Measurements from ENCODE around the gene SH3BP2. TPM values are rescaled to one million over a fixed set of nuclear protein-coding genes. Genes with fewer than 3 reads are reported as not detected.
"Not testable (repeated sequence)": the region's sequence is repeated elsewhere in the genome, so short reads cannot be mapped to it uniquely, and the experiment has no call there.

SH3BP2 gene
- polyA plus RNA-seq, 1 donor from 2014 or later, result 87.9 TPM

DNA sequence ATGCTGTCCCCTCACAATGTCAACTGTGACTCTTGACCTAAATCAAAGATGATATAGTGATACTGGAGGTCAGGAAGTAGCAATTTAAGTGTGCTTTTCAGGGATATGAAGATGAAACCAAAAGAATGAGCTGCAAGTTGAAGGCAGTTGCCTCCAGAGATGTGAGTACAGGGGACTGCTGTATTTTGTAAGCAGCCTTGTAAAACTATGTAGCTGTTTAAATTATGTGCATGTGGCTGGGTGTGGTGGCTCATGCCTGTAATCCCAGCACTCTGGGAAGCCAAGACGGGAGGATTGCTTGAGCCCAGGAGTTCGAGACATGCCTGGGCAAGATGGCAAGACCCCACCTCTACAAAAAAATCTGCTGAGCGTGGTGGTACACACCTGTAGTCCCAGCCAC, 21.6 kb upstream of the SH3BP2 start:
- Histone ChIP-seq H3K4me2 (ENCODE audit: low read length) (no peak overlapping the region), H3K9me3 (ENCODE audit: low read length) (no peaks in the 10 kb centered on the region), H3K4me3 (ENCODE audit: low read length) (no peak overlapping the region), H3K79me2 (replicated peaks; ENCODE audit: insufficient read depth, low read length) (no peaks in the 10 kb centered on the region), H3K9me2 (ENCODE audit: insufficient read depth, low read length) (no peaks in the 10 kb centered on the region), H3K27me3 (ENCODE audit: insufficient read depth, low read depth, low read length) (no peaks in the 10 kb centered on the region), H4K20me1 (ENCODE audit: insufficient read depth) (no peaks in the 10 kb centered on the region), H3F3A (ENCODE audit: insufficient read depth, low read length, poor library complexity, severe bottlenecking) (no peaks in the 10 kb centered on the region), H3K36me3 (ENCODE audit: insufficient read depth, low read length) (no peaks in the 10 kb centered on the region), H3K9ac (ENCODE audit: low read length) (no peak overlapping the region), H3K27ac (ENCODE audit: low read length) (no peak overlapping the region), H2AFZ (ENCODE audit: low read depth, low read length) (no peak overlapping the region)
- no peak for TF ChIP-seq RAD21 (conservative IDR thresholded peaks at IDR 0.05)
- TF ChIP-seq TAF1 (IDR thresholded peaks at IDR 0.05; ENCODE audit: low read depth), result no peak

DNA sequence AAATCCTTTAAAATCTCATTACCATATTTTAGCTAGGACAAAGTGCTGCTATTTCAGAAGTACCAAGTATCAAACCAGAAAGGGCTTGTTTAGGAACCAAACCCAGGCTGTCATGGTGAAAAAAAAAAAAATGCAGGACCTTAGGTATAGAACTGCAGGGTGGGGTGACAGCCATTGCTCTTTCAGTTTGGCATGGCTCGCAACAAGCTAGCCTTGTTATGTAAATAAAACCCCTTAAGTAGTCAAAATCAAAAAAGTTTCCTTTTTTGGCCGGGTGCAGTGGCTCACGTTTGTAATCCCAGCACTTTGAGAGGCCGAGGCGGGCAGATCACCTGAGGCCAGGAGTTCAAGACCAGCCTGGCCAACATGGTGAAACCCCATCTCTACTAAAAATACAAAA, 12.2 kb upstream of the SH3BP2 start:
- H2AFZ ChIP-seq (ENCODE audit: low read depth, low read length); H3K9me2 ChIP-seq (ENCODE audit: insufficient read depth, low read length); H3K36me3 ChIP-seq (ENCODE audit: insufficient read depth, low read length); H4K20me1 ChIP-seq (ENCODE audit: insufficient read depth); H3F3A ChIP-seq (ENCODE audit: insufficient read depth, low read length, poor library complexity, severe bottlenecking); H3K4me3 ChIP-seq (ENCODE audit: low read length); H3K9ac ChIP-seq (ENCODE audit: low read length); H3K79me2 ChIP-seq (replicated peaks; ENCODE audit: insufficient read depth, low read length); H3K9me3 ChIP-seq (ENCODE audit: low read length); H3K4me2 ChIP-seq (ENCODE audit: low read length); H3K27me3 ChIP-seq (ENCODE audit: insufficient read depth, low read depth, low read length); H3K27ac ChIP-seq (ENCODE audit: low read length): not testable (repeated sequence)

DNA sequence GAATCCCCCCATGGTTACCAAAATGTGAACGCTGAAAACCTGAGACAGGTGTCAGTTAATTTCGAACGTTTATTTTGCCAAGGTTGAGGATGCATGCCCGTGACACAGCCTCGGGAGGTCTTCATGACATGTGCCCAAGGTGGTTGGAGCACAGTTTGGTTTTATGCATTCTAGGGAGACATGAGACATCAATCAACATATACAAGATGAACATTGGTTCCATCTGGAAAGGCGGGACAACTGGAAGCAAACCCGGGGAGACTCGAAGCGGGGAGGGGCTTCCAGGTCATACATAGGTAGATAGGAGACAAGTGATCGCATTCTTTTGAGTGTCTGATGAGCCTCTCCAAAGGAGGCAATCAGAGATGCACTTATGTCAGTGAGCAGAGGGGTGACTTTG, 11.0 kb upstream of the SH3BP2 start:
- Histone ChIP-seq H3K79me2 (replicated peaks; ENCODE audit: insufficient read depth, low read length) (no peaks in the 10 kb centered on the region), H4K20me1 (ENCODE audit: insufficient read depth) (no peaks in the 10 kb centered on the region), H2AFZ (ENCODE audit: low read depth, low read length) (no peak overlapping the region), H3K27me3 (ENCODE audit: insufficient read depth, low read depth, low read length) (no peaks in the 10 kb centered on the region), H3F3A (ENCODE audit: insufficient read depth, low read length, poor library complexity, severe bottlenecking) (no peaks in the 10 kb centered on the region), H3K9ac (ENCODE audit: low read length) (no peak overlapping the region), H3K9me3 (ENCODE audit: low read length) (no peaks in the 10 kb centered on the region), H3K9me2 (ENCODE audit: insufficient read depth, low read length) (no peaks in the 10 kb centered on the region), H3K4me3 (ENCODE audit: low read length) (no peak overlapping the region), H3K36me3 (ENCODE audit: insufficient read depth, low read length) (no peaks in the 10 kb centered on the region), H3K27ac (ENCODE audit: low read length) (no peak overlapping the region), H3K4me2 (ENCODE audit: low read length) (no peak overlapping the region)
- TF ChIP-seq, protein P1, sequence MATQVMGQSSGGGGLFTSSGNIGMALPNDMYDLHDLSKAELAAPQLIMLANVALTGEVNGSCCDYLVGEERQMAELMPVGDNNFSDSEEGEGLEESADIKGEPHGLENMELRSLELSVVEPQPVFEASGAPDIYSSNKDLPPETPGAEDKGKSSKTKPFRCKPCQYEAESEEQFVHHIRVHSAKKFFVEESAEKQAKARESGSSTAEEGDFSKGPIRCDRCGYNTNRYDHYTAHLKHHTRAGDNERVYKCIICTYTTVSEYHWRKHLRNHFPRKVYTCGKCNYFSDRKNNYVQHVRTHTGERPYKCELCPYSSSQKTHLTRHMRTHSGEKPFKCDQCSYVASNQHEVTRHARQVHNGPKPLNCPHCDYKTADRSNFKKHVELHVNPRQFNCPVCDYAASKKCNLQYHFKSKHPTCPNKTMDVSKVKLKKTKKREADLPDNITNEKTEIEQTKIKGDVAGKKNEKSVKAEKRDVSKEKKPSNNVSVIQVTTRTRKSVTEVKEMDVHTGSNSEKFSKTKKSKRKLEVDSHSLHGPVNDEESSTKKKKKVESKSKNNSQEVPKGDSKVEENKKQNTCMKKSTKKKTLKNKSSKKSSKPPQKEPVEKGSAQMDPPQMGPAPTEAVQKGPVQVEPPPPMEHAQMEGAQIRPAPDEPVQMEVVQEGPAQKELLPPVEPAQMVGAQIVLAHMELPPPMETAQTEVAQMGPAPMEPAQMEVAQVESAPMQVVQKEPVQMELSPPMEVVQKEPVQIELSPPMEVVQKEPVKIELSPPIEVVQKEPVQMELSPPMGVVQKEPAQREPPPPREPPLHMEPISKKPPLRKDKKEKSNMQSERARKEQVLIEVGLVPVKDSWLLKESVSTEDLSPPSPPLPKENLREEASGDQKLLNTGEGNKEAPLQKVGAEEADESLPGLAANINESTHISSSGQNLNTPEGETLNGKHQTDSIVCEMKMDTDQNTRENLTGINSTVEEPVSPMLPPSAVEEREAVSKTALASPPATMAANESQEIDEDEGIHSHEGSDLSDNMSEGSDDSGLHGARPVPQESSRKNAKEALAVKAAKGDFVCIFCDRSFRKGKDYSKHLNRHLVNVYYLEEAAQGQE (IDR thresholded peaks at IDR 0.05; ENCODE audit: borderline replicate concordance), result no peak
- TF ChIP-seq POLR2AphosphoS5 (IDR thresholded peaks at IDR 0.05) (no peak), SMC3 (conservative IDR thresholded peaks at IDR 0.05; ENCODE audit: poor library complexity) (no peak), TAF1 (IDR thresholded peaks at IDR 0.05; ENCODE audit: low read depth) (no peak), MXI1 (conservative IDR thresholded peaks at IDR 0.05; ENCODE audit: poor library complexity, severe bottlenecking) (no peak), EP300 (conservative IDR thresholded peaks at IDR 0.05; ENCODE audit: poor library complexity, severe bottlenecking) (no peak), RAD21 (conservative IDR thresholded peaks at IDR 0.05) (no peak)
- TF ChIP-seq, protein P2, sequence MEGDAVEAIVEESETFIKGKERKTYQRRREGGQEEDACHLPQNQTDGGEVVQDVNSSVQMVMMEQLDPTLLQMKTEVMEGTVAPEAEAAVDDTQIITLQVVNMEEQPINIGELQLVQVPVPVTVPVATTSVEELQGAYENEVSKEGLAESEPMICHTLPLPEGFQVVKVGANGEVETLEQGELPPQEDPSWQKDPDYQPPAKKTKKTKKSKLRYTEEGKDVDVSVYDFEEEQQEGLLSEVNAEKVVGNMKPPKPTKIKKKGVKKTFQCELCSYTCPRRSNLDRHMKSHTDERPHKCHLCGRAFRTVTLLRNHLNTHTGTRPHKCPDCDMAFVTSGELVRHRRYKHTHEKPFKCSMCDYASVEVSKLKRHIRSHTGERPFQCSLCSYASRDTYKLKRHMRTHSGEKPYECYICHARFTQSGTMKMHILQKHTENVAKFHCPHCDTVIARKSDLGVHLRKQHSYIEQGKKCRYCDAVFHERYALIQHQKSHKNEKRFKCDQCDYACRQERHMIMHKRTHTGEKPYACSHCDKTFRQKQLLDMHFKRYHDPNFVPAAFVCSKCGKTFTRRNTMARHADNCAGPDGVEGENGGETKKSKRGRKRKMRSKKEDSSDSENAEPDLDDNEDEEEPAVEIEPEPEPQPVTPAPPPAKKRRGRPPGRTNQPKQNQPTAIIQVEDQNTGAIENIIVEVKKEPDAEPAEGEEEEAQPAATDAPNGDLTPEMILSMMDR (IDR thresholded peaks at IDR 0.05; ENCODE audit: poor library complexity, severe bottlenecking), result no peak

Data from neural cell (in vitro differentiated cells).